ENCODE results near the gene PPP5C. TPM values are rescaled to one million over a fixed set of nuclear protein-coding genes. Genes with fewer than 3 reads are reported as not detected.

PPP5C gene
- total RNA-seq, 1 donor from 2014 or later, result 82.8 TPM

- intact Hi-C loops (cut with DNase I), result no loop called here
- no peak for DNase-seq (ENCODE audit: low spot score)
Measured at GRCh38 chr19:46324277-46324676, 22.6 kb upstream of the PPP5C start.

GRCh38 chr19:46326608-46327007 is 20.3 kb upstream of the PPP5C start:
- intact Hi-C loops (cut with DNase I), result no loop called here
- no peak for DNase-seq (ENCODE audit: low spot score)

- intact Hi-C loops (cut with DNase I), result no loop called here
- DNase-seq (ENCODE audit: low spot score), result no peak
Measured at GRCh38 chr19:46328079-46328478, 18.8 kb upstream of the PPP5C start.

- no peak for DNase-seq (ENCODE audit: low spot score)
- intact Hi-C loops (cut with DNase I), result no loop called here
Measured at GRCh38 chr19:46330319-46330918, 16.5 kb upstream of the PPP5C start.

GRCh38 chr19:46337487-46337886 is 9.4 kb upstream of the PPP5C start:
- no peak for DNase-seq (ENCODE audit: low spot score)
- intact Hi-C loops (cut with DNase I), result no loop called here

- intact Hi-C loops (cut with DNase I), result no loop called here
- no peak for DNase-seq (ENCODE audit: low spot score)
Measured at GRCh38 chr19:46339446-46339845, 7.4 kb upstream of the PPP5C start.

- intact Hi-C loops (cut with DNase I), result no loop called here
Measured at GRCh38 chr19:46340051-46340659, 6.7 kb upstream of the PPP5C start.

GRCh38 chr19:46341937-46342336 is 5.0 kb upstream of the PPP5C start:
- no peak for DNase-seq (ENCODE audit: low spot score)
- intact Hi-C loops (cut with DNase I), result no loop called here

More at GRCh38 chr19:46340051-46340659, 6.7 kb upstream of the PPP5C start:
- DNase-seq (ENCODE audit: low spot score), result no peak

- no peak for DNase-seq (ENCODE audit: low spot score)
- intact Hi-C loops (cut with DNase I), result no loop called here
Measured at GRCh38 chr19:46344363-46344762, 2.5 kb upstream of the PPP5C start.

GRCh38 chr19:46345157-46345556 is 1.7 kb upstream of the PPP5C start:
- intact Hi-C loops (cut with DNase I), result loop anchor here (5.0 kb wide), 1 partner anchor 43 kb away; no protein-coding TSS in a partner anchor
- no peak for DNase-seq (ENCODE audit: low spot score)

- DNase-seq (ENCODE audit: low spot score), result no peak
- intact Hi-C loops (cut with DNase I), result loop anchor here (5.0 kb wide), 1 partner anchor 45 kb away; no protein-coding TSS in a partner anchor
Measured at GRCh38 chr19:46347572-46347883, 641 bp downstream of the PPP5C start.

GRCh38 chr19:46347985-46348384 is 1.1 kb downstream of the PPP5C start:
- DNase-seq (ENCODE audit: low spot score), result no peak
- intact Hi-C loops (cut with DNase I), result loop anchor here (5.0 kb wide), 1 partner anchor 46 kb away; no protein-coding TSS in a partner anchor

GRCh38 chr19:46349311-46349993 is 2.6 kb downstream of the PPP5C start:
- intact Hi-C loops (cut with DNase I), result loop anchor here (5.0 kb wide), 1 partner anchor 47 kb away; no protein-coding TSS in a partner anchor
- DNase-seq (ENCODE audit: low spot score), result no peak

- DNase-seq (ENCODE audit: low spot score), result no peak
- intact Hi-C loops (cut with DNase I), result loop anchor here (2.0 kb wide), 1 partner anchor 67 kb away; no protein-coding TSS in a partner anchor
Measured at GRCh38 chr19:46350029-46350757, 3.3 kb downstream of the PPP5C start.

GRCh38 chr19:46350758-46351159 is 3.9 kb downstream of the PPP5C start:
- DNase-seq (ENCODE audit: low spot score), result no peak
- intact Hi-C loops (cut with DNase I), result loop anchor here (2.0 kb wide), 1 partner anchor 68 kb away; no protein-coding TSS in a partner anchor

- intact Hi-C loops (cut with DNase I), result loop anchor here (2.0 kb wide), 1 partner anchor 69 kb away; no protein-coding TSS in a partner anchor
- DNase-seq (ENCODE audit: low spot score), result no peak
Measured at GRCh38 chr19:46351241-46352041, 4.6 kb downstream of the PPP5C start.

- no peak for DNase-seq (ENCODE audit: low spot score)
- intact Hi-C loops (cut with DNase I), result loop anchor here (2.0 kb wide), 1 partner anchor 19 kb away; no protein-coding TSS in a partner anchor
Measured at GRCh38 chr19:46353730-46354528, 7.0 kb downstream of the PPP5C start.
